ENCODE measurements around the gene ZNF200. TPM values are rescaled to one million over a fixed set of nuclear protein-coding genes. Genes with fewer than 3 reads are reported as not detected.

Gene ZNF200
- total and polyA plus RNA-seq, 3 donors from 2014 or later, result 41.9 to 48.3 (median 45.2) TPM

DNA sequence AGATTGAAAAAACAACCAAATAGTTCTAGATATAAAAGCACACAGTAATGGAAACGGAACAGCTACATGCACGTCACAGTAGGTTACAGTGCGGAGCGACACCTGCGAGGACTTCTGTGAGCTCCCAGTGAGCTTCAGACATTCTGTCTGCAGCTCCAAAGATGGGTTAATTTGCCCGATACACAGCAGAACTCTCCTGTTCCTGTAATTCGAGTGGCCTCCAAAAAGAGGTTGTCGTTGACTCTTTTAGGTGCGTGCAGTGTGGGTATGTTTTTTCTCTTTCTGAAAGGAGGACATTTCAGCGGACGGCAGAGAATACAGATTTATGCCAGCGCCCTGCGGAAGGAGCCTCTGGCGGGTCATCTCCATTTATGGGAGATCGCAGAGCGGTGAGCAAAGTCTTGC is 44.0 kb downstream of the ZNF200 start:
- intact Hi-C loops (cut with DNase I; ENCODE audit: low total_unique reads), result no loop called here
- H3K27me3 ChIP-seq, result no peaks in the 10 kb centered on the region
- 3 to 8% methylated on average over 16 of the region's 16 CpGs for WGBS, 2 donors
- no peak overlapping the region for H3K27ac ChIP-seq
- no peak for DNase-seq
- TF ChIP-seq, protein P1, sequence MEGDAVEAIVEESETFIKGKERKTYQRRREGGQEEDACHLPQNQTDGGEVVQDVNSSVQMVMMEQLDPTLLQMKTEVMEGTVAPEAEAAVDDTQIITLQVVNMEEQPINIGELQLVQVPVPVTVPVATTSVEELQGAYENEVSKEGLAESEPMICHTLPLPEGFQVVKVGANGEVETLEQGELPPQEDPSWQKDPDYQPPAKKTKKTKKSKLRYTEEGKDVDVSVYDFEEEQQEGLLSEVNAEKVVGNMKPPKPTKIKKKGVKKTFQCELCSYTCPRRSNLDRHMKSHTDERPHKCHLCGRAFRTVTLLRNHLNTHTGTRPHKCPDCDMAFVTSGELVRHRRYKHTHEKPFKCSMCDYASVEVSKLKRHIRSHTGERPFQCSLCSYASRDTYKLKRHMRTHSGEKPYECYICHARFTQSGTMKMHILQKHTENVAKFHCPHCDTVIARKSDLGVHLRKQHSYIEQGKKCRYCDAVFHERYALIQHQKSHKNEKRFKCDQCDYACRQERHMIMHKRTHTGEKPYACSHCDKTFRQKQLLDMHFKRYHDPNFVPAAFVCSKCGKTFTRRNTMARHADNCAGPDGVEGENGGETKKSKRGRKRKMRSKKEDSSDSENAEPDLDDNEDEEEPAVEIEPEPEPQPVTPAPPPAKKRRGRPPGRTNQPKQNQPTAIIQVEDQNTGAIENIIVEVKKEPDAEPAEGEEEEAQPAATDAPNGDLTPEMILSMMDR (IDR thresholded peaks at IDR 0.05), result no peak
- no peak for TF ChIP-seq POLR2A (IDR thresholded peaks at IDR 0.05)
- H3K36me3 ChIP-seq (ENCODE audit: low read depth, missing control alignments), result no peaks in the 10 kb centered on the region
- H3K4me3 ChIP-seq, result peak overlapping the region in 1 of 2 donors; percentile 26
- no peaks in the 10 kb centered on the region for H3K4me1 ChIP-seq
- H3K9me3 ChIP-seq, result no peaks in the 10 kb centered on the region

DNA sequence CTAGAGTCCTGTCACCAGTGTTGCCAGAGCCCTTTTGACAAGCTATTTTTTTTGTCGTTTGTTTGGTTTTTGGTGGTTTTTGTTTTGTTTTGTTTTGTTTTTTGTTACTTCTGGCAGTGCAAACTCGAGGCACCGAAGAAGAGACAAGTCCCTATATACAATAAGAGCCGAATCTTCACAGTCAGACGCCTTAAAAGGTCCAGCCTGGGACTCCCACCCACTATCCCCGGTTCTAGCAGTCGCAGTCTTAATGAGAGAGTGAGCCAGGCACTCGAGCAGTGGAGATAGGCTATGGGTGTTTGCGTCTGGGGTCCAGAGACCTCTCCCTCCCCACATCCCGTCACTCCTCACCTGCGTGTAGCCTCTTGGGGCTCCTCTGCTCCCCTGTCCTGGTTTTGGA is 45.1 kb downstream of the ZNF200 start:
- no peaks in the 10 kb centered on the region for H3K9me3 ChIP-seq
- no peak for DNase-seq
- no peaks in the 10 kb centered on the region for H3K27me3 ChIP-seq
- WGBS, 2 donors, result 7 to 13% methylated on average over 11 of the region's 11 CpGs
- intact Hi-C loops (cut with DNase I; ENCODE audit: low total_unique reads), result no loop called here
- no peaks in the 10 kb centered on the region for H3K36me3 ChIP-seq (ENCODE audit: low read depth, missing control alignments)
- TF ChIP-seq POLR2A (IDR thresholded peaks at IDR 0.05), result no peak
- TF ChIP-seq, protein P1 (IDR thresholded peaks at IDR 0.05), result no peak
- H3K27ac ChIP-seq, result no peak overlapping the region
- H3K4me1 ChIP-seq, result no peaks in the 10 kb centered on the region
- H3K4me3 ChIP-seq, result no peak overlapping the region

DNA sequence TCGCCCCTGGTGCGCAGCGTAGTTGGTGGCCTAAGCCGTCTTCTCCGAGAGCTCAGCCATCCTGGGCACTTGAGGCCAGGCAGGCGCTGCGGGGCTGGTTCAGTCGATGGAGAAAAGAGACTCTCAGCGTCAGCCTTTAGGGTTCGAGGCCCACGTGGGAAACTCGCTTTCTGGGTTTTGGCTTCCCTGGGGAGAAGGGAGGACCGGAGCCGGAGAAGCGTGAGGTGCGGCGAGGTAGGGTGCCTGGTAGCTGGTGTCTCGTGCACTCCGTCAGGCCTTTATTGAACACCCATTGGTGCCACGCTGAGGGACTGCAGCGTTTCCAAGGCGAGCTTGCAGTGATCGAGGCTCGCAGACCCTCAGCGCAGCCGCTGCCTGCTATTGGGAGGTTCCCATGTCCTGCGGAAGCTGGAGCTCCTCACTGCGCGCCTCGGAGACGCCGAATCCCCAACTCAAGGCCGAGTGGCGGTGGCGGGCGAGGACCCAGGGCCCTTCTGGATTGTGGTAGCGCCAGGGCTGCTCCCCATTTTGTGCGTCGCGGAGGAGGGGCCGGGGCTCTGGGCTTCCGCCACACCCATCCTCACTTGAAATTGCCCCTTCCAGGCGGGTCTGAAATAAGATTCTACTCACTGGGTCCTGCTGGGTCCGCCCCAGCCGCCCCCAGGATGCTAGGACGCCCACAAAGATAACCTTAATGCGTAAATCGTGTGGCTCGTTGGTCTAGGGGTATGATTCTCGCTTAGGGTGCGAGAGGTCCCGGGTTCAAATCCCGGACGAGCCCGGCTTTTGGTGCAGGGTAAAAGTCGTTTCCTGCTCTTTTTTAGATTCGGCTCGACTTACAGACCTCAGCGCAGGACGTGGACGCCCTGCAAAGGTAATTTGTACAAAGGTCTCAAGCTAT is 45.8 kb downstream of the ZNF200 start:
- Histone ChIP-seq H3K4me1 (no peaks in the 10 kb centered on the region), H3K9me3 (no peaks in the 10 kb centered on the region), H3K4me3 (peak overlapping the region in 1 of 2 donors; percentile 8), H3K27me3 (no peaks in the 10 kb centered on the region), H3K36me3 (ENCODE audit: low read depth, missing control alignments) (no peaks in the 10 kb centered on the region), H3K27ac (no peak overlapping the region)
- no peak for TF ChIP-seq POLR2A (IDR thresholded peaks at IDR 0.05)
- WGBS, 2 donors, result 2% methylated on average over 11 to 60 of the region's 61 CpGs
- intact Hi-C loops (cut with DNase I; ENCODE audit: low total_unique reads), result no loop called here
- DNase-seq, result no peak

DNA sequence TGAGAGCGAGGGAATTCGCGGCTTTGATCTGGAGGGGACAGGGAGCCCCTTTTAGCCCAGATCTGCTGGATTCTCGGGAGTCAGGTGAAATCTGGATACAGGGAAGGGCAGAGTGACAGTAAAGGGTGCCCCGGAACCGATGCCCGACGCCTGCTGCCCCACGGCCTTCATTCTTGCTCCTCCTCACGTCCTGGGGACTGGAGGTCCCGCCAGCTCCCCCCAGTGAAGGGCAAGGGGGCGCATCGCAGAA is 46.4 kb downstream of the ZNF200 start:
- 0% methylated on average over 4 to 11 of the region's 13 CpGs for WGBS, 2 donors
- no peaks in the 10 kb centered on the region for H3K9me3 ChIP-seq
- H3K36me3 ChIP-seq (ENCODE audit: low read depth, missing control alignments), result no peaks in the 10 kb centered on the region
- peak overlapping the region in 1 of 2 donors; percentile 18 for H3K4me3 ChIP-seq
- peaks cover under 1% of the 10 kb centered on the region for H3K27me3 ChIP-seq
- intact Hi-C loops (cut with DNase I; ENCODE audit: low total_unique reads), result no loop called here
- H3K4me1 ChIP-seq, result no peaks in the 10 kb centered on the region
- no peak for DNase-seq
- TF ChIP-seq POLR2A (IDR thresholded peaks at IDR 0.05), result no peak
- TF ChIP-seq, protein P1 (IDR thresholded peaks at IDR 0.05), result no peak
- H3K27ac ChIP-seq, result no peak overlapping the region

DNA sequence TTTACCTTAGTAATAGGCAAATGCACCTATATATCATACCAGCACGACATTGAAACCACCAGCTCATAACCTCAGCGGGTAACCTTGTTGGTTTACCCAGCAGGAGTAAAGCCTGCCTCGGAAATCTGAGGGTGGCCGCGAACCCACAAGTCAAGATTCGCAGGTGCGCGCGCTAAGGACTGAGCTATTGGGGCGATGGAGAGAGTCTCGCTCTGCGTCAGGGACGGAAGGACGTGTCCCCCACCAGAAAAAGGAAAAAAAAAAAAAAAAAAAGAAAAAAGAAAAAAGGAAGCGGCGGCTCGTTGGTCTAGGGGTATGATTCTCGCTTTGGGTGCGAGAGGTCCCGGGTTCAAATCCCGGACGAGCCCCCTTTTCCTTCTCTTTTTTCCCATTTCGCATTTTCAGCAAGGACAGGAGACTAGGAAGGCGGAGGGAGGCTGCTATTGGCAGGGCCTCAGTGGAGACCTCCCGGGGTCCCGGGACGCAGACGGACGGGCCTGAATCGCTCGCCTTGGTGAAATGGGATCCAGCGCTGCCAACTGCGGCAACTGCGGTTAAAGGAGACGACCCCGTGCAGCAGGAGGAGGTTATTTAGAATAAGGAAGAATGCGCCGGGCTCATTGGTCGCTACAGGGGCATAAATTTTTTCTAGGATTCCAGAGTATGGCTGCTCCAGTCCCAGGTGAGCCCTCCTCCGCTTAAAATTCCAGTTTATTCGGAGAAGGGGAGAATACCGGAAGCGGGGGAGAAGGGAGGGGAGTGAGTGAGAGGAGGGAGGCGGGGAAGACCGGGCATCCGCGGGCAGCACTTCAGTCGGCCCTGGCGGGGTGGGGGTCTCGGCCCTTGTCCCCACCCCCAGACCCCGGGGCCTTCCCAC is 46.9 kb downstream of the ZNF200 start, which contains the start of gene OR1F1:
Gene OR1F1, plus strand, starts transcription at position 407 of the 877 bp plus-strand sequence.
- peaks cover 1% of the 10 kb centered on the region for H3K4me1 ChIP-seq
- TF ChIP-seq POLR2A (IDR thresholded peaks at IDR 0.05), result no peak
- TF ChIP-seq, protein P1 (IDR thresholded peaks at IDR 0.05), result no peak
- no peaks in the 10 kb centered on the region for H3K36me3 ChIP-seq (ENCODE audit: low read depth, missing control alignments)
- intact Hi-C loops (cut with DNase I; ENCODE audit: low total_unique reads), result no loop called here
- H3K4me3 ChIP-seq, result peak within 1 kb of the TSS in 1 of 2 donors; percentile 18
- peaks cover 6% of the 10 kb centered on the region for H3K27me3 ChIP-seq
- no peaks in the 10 kb centered on the region for H3K9me3 ChIP-seq
- no peak for DNase-seq
- no peak within 1 kb of the TSS for H3K27ac ChIP-seq
- WGBS, 2 donors, result 2 to 4% methylated on average over 37 to 51 of the region's 51 CpGs
